Hepatocyte (in vitro differentiated cells): ENCODE data around the gene COBL.

Experiments
- EZH2 ChIP-seq: fragments of 200-600 bp; sonication (generic); IDR thresholded peaks from 2 replicates; pipeline ENCODE4 v1.6.1; 2016; ENCODE audit warnings: antibody characterized with exemption, mild to moderate bottlenecking, borderline replicate concordance
- TF ChIP-seq, protein P1 (sequence below): fragments of 200-600 bp; sonication (generic); IDR thresholded peaks from 2 replicates; pipeline ENCODE4 v1.5.1; 2016; ENCODE audit warnings: antibody characterized with exemption, mild to moderate bottlenecking; ENCODE audit not compliant: poor library complexity

DNA sequence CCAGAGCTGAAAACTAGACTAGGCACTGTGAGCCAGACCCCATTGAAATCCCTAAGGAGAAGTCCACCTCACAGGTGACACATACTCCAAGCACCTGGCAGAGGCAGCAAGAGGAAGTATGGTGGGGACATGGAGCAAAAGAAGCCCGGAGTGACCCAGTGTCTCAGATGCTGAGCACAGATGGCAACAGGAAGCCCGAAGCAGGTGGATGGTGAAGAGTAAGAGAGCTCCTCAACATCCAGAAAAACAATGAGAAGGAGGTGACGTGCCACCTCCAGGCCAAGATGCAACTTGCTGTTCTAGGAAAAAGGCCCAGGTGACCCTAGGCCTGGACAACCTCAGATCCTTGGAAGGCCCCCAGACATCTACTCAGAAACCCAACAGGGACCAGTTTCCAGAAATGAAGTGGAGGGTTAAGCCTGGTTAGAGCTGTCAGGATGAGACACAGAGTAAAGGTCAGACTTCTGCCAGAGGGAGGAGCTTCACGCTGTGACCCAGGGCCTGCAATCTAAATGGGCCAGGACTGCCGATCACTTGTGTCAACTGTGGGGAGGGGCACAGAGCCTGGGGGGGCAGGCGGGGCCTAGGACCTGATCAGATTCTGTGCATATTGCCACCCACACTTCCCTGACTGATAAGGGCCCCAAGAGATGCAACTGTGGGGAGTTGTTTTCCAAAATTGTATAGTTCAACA lies 2.4 kb upstream of the COBL start:
- TF ChIP-seq, protein P1, sequence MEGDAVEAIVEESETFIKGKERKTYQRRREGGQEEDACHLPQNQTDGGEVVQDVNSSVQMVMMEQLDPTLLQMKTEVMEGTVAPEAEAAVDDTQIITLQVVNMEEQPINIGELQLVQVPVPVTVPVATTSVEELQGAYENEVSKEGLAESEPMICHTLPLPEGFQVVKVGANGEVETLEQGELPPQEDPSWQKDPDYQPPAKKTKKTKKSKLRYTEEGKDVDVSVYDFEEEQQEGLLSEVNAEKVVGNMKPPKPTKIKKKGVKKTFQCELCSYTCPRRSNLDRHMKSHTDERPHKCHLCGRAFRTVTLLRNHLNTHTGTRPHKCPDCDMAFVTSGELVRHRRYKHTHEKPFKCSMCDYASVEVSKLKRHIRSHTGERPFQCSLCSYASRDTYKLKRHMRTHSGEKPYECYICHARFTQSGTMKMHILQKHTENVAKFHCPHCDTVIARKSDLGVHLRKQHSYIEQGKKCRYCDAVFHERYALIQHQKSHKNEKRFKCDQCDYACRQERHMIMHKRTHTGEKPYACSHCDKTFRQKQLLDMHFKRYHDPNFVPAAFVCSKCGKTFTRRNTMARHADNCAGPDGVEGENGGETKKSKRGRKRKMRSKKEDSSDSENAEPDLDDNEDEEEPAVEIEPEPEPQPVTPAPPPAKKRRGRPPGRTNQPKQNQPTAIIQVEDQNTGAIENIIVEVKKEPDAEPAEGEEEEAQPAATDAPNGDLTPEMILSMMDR, result no peak
- no peak for TF ChIP-seq EZH2
